ENCODE measurements around the gene DPP8. TPM values are rescaled to one million over a fixed set of nuclear protein-coding genes. Genes with fewer than 3 reads are reported as not detected.

DPP8 gene
- total RNA-seq, 1 experiment from 2014 or later, result 27.1 TPM

- RAD21 ChIA-PET (ENCODE audit: low non-redundant PET in 1 of 2, low total read pairs in 2 of 2, uncharacterized antibody in 2 of 2, unreplicated experiment in 2 of 2), result no interaction called here
- Histone ChIP-seq H3K9ac (ENCODE audit: low read length) (no peak overlapping the region), H3K9me3 (ENCODE audit: control insufficient read depth in 1 of 2, insufficient read depth in 1 of 2, low read depth in 1 of 2, low read length in 2 of 2) (no peaks in the 10 kb centered on the region), H2AFZ (ENCODE audit: low read depth, low read length, poor library complexity, severe bottlenecking) (no peak overlapping the region), H3K4me1 (ENCODE audit: control insufficient read depth in 1 of 2, insufficient read depth in 2 of 2, low read length in 2 of 2) (0 out of 4 replicates have a peak, but pooled peaks cover 0 to 6% of the 10 kb centered on the region in 2 experiments), H3K27ac (ENCODE audit: low read depth, low read length) (no peak overlapping the region), H3K27me3 (ENCODE audit: insufficient read depth, low read length) (no peaks in the 10 kb centered on the region), H4K20me1 (ENCODE audit: insufficient read depth) (no peaks in the 10 kb centered on the region), H3K4me2 (ENCODE audit: low read length) (no peak overlapping the region), H3K36me3 (ENCODE audit: control insufficient read depth in 1 of 2, insufficient read depth in 2 of 2, low read length in 2 of 2) (no peaks in the 10 kb centered on the region), H3K4me3 (replicated peaks in 1 of 2; ENCODE audit: low read depth in 1 of 2, low read length in 2 of 2) (no peak overlapping the region), H3K79me2 (ENCODE audit: insufficient read depth, low read length) (no peaks in the 10 kb centered on the region), H3K9me2 (ENCODE audit: insufficient read depth) (no peaks in the 10 kb centered on the region)
- DNase-seq (ENCODE audit: low read depth, low spot score), result no peak
- intact Hi-C loops (cut with micrococcal nuclease), result no loop called here
- no TSS peak for BruUV-seq (replicated peaks)
- no peak for TF ChIP-seq SRF (IDR thresholded peaks at IDR 0.05; ENCODE audit: low read depth)
- TF ChIP-seq FOSL1 (IDR thresholded peaks at IDR 0.05; ENCODE audit: low read depth), result no peak
- TF ChIP-seq EGR1 (IDR thresholded peaks at IDR 0.05; ENCODE audit: low read depth), result no peak
- TF ChIP-seq REST (IDR thresholded peaks at IDR 0.05; ENCODE audit: low read depth), result no peak
- TF ChIP-seq ELF1 (IDR thresholded peaks at IDR 0.05; ENCODE audit: borderline replicate concordance, low read depth), result no peak
- no peak for TF ChIP-seq ZBTB33 (IDR thresholded peaks at IDR 0.05; ENCODE audit: extremely low read depth, insufficient replicate concordance, low read length)
- no peak for TF ChIP-seq RAD21 (IDR thresholded peaks at IDR 0.05; ENCODE audit: low read depth)
- TF ChIP-seq JUND (IDR thresholded peaks at IDR 0.05), result no peak
- CTCF ChIA-PET, result interaction anchor here (1.6 kb wide), 1 partner anchor 9 kb away, joined by 4 read pairs; no protein-coding TSS in a partner anchor
- no peak for ATAC-seq
- POLR2A ChIA-PET, result no interaction called here
These were observed 123.2 kb downstream of the DPP8 start for GRCh38 chr15:65394280-65394789.

All from HCT116 (cell line).